Stimulated activated CD8-positive, alpha-beta memory T cell treated with anti-CD3 and anti-CD28 coated beads, Interleukin-4, amount 100 ng/mL, for 1 hour (primary cell): Measurements from ENCODE around the gene GGT6.

Experiments used
- DNase-seq, 2 donors: peaks; one replicate each; pipeline ENCODE4 v3.0.0-alpha.2; 2020; ENCODE audit warnings: low read depth in 2 of 2, low spot score in 1 of 2

The GGT6 gene

GRCh38 chr17:4527134-4527533 is 33.2 kb downstream of the GGT6 start:
- no peak for DNase-seq

- DNase-seq = no peak
Observed at GRCh38 chr17:4525691-4526397, 34.5 kb downstream of the GGT6 start.

- DNase-seq = no peak
Observed at GRCh38 chr17:4523946-4524345, 36.4 kb downstream of the GGT6 start.

- no peak for DNase-seq
Observed at GRCh38 chr17:4522661-4523060, 37.7 kb downstream of the GGT6 start.

GRCh38 chr17:4520894-4521600 is 39.3 kb downstream of the GGT6 start:
- no peak for DNase-seq

- no peak for DNase-seq
Observed at GRCh38 chr17:4520060-4520893, 40.1 kb downstream of the GGT6 start.

- no peak for DNase-seq
Observed at GRCh38 chr17:4519361-4519788, 41.0 kb downstream of the GGT6 start.

- no peak for DNase-seq
Observed at GRCh38 chr17:4518901-4519300, 41.5 kb downstream of the GGT6 start.

GRCh38 chr17:4516735-4517134 is 43.6 kb downstream of the GGT6 start:
- no peak for DNase-seq

GRCh38 chr17:4515501-4515900 is 44.9 kb downstream of the GGT6 start:
- no peak for DNase-seq

- DNase-seq = no peak
Observed at GRCh38 chr17:4514779-4515178, 45.6 kb downstream of the GGT6 start.

GRCh38 chr17:4514206-4514605 is 46.2 kb downstream of the GGT6 start:
- no peak for DNase-seq

GRCh38 chr17:4513113-4514032 is 47.0 kb downstream of the GGT6 start:
- no peak for DNase-seq

GRCh38 chr17:4512156-4513112 is 47.9 kb downstream of the GGT6 start:
- DNase-seq = no peak

- DNase-seq = no peak
Observed at GRCh38 chr17:4511199-4511932, 49.0 kb downstream of the GGT6 start.

GRCh38 chr17:4510618-4510941 is 49.8 kb downstream of the GGT6 start:
- DNase-seq = no peak

- DNase-seq = no peak
Observed at GRCh38 chr17:4509923-4510617, 50.3 kb downstream of the GGT6 start.

GRCh38 chr17:4509401-4509800 is 51.0 kb downstream of the GGT6 start:
- no peak for DNase-seq

- no peak for DNase-seq
Observed at GRCh38 chr17:4508207-4508606, 52.2 kb downstream of the GGT6 start.
